ENCODE measurements around the gene ELAVL2.
"Not testable (repeated sequence)": the region's sequence is repeated elsewhere in the genome, so short reads cannot be mapped to it uniquely, and the experiment has no call there.

ELAVL2 gene

DNA sequence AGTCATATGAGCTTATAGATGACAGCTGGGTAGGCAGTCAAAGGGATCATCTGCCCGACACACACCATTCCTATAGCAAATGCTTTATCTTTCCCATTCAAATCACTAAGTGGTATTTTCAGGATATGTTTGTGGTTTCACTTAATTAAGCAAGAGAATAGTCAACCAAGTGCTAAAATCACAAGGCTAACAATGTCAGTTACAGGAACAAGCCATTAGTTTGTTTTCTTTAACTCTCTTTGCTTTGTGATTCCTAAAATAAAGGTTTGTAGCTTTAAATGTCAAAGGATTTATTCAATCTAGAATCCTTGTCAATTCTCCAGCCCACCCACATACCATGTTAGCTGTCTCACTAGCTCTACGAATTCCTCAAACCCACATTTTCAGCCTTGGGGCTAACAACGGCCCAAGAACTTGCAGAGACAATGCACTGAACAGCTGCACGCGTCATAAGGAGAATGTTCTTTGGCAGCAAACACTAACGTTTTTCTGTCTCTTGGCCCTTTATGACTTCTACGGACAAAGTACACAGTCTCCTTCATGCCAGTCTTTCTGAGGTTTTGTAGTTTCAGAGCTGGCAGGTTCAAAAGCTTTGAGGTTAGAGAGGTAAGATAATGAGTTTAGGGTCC, 56.6 kb downstream of the ELAVL2 start:
- peak; percentile 49 for DNase-seq (ENCODE audit: low read depth)

DNA sequence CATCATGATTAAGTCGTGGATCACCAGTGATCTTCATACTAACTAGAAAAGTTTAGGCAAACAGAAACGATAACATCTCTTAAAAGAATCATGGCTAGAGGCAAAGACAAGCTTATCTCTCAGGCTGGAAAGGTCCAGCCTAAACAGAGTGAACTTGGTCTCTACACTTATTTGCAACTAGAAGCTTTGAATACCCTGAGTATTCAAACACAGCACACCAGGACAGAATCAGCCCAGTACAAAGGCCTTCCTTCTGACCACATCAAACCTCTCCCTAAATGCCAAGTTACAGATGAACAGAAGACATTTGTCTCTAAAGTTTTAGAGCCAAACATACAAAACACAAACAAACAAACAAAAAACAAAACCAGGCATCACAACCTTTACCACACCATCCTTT, 57.2 kb downstream of the ELAVL2 start:
- DNase-seq (ENCODE audit: low read depth) = no peak

DNA sequence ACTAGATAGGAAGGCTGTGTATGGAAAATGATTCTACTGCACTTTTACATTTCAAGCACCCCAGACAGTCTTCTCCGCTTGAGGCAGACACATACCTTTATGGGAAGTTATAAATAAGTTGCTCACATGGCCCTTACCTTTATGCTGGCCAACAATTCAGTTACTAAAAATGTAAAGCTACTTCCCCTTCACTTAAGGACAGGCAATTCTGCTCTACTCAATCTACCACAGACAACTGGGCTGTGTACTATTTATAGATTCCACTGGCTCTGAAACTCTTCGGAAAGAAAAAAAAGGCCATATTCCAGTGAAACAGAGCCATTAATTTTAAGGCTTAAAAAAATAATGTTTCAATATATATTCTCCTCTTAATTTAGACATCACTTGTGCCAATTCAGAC, 59.4 kb downstream of the ELAVL2 start:
- DNase-seq (ENCODE audit: low read depth) = no peak

DNA sequence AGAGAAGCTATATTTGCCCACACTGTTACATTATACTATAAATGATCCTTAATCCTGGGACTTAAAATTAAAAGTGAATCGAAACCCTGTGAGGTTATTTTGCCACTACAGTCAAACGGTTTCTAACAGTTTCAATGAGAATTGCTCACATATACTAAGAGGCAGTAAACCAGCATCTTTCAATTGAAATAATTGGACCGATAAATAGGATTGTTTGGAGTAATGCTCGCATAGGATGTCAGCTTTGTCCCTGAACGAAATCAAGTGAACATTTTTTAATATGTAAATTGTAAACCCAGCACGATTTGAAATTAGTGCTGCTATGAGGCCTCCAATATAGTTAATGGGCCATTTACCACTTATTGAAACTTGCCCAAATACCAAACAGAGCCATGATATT, 60.5 kb downstream of the ELAVL2 start:
- no peak for DNase-seq (ENCODE audit: low read depth)

DNA sequence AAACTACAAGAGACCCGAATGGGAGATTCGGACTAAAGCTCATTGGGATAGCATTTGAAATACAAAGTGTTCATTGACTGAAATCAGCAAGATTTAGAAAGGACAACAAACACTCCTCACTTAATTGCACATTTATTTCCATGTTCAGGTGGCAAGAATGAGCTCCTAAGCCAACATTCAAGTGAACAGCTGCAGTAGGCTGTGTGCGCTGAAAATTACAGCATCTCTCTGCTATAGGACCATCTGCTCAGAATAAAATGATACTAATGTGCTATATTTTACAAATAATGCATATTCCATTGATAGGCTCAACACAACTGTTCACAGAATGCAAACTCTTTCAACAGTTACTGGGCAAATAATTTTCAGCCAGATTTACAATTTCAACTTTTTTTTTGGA, 61.8 kb downstream of the ELAVL2 start:
- DNase-seq (ENCODE audit: low read depth) = no peak

DNA sequence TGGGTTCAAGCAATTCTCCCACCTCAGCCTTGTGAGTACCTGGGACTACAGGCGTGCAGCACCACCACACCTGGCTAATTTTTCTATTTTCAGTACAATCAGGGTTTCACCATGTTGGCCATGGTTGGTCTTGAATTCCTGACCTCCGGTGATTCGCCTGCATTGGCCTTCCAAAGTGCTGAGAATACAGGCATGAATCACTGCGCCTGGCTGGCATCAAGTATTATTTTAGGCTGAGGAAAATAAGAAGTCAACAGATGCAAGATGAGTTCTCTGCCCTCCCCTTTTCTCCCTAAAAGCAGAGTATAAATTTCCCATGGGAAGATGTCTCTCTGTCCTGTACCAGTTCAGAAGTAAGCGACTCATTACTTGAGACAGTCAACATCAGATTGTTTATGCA, 71.5 kb downstream of the ELAVL2 start:
- DNase-seq (ENCODE audit: low read depth) = no peak

DNA sequence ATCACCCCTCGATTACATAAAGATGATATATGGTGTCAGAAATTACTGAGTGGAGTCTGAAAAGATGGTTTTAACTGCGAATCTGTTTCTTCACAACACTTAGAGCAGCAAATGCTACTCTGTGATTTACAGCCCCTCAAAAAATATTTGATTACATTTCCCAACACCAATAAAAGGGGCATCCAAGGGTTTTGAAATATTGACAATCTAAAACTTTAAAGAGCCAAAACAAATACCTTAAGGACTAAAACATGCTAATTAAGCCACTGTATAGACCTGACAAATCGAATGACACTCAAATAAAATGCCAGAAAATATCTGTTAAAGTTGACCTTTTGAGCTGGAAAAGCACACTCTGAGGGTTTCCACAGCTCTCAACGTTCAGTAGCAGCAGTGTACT, 73.2 kb downstream of the ELAVL2 start:
- no peak for DNase-seq (ENCODE audit: low read depth)

DNA sequence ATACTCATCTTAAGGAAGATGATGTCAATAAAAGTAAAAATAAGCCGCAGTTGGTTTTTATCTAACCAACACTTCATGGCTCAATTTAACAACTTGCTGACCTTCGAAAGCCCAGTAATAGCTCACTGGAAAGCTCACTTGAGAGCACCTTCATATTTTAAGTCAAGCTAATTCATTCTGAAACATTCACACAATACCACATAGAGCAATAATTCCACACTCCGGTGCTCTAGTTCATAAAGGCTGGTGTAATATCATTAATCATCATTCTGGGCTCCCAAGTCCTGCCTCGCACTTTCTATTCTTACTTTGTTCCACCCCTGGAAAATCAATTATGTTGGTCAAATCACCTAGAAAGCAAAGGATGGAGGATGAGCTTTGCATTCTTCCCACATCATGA, 74.4 kb downstream of the ELAVL2 start:
- no peak for DNase-seq (ENCODE audit: low read depth)

DNA sequence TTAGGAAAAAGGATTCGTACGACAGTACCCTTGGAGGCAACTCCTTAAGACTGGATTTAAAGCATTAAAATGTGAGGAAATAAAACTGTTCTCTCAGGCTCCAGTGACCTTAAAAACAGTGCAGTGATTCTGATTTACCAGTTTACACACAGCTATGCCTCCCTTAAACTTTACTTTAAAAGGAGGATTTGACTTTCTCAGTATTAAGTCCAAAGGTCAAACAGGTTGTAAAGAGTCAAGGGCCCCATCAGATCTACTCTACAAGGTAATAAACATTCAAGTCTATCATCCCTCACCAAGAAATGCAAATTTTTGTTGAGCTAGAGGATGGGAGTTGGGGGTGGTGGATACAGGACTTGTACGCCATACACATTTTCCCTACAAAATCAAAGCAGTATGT, 75.2 kb downstream of the ELAVL2 start:
- no peak for DNase-seq (ENCODE audit: low read depth)

DNA sequence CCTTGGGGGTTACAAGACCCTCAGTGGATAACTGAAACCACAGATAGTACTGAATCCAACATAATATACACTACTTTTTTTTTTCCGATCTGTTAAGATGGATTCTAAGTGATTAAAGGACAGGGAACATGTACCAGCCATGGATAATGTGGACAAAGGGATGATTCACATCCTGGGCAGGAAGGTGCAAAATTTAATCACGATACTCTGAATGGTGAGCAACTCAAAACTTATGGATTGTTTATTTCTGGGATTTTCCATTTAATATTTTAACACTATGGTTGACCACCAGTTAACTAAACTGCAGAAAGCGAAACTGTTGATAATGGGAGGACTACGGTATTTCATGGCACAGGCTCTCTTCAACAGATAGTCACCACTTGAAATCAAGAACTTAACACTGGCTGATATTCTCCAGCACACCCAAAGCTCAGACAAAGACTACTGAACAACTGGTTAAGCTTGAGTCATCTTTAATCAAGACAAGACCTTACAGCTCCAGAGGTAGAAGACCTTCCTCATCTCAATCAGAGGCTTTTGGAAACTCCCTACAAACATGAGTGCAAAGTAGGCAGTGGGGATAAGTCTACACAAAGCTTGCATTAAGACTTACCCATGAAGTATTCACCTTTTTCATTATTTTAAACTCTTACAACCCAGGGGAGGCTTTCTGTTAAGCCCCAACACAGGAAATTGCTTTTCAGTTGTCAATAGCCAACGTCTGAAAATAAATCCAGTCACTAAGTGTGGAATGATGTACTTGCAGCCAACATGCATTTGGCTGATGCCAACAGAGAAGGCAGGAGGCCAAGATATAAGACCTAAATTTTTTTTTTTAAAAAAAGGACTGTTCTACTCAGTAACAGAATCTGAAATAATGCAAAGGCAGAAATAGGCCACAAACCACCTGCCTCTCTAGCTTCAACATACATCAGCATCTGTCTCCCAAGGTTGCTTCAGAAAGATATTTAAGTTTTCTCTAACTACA, 78.7 kb downstream of the ELAVL2 start:
- DNase-seq (ENCODE audit: low read depth) = no peak

DNA sequence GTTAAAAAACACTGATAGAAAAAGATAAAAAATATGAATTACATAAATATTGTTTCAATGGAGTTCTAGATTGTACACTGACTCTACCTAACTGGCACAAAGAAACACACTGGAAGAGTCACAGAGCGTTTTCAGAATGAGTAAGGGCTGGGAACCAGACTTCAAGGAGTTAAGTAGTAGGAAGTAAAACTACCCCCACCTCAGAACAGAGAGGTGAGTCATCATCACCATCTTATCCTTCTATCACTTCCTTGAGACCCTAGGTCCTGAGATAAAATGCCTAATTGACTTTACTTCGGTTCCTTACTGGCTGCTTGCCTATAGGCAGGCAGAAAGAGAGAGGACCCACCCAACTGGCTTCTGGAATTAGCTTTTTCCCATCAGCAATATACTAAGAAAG, 79.7 kb downstream of the ELAVL2 start:
- DNase-seq (ENCODE audit: low read depth) = no peak

DNA sequence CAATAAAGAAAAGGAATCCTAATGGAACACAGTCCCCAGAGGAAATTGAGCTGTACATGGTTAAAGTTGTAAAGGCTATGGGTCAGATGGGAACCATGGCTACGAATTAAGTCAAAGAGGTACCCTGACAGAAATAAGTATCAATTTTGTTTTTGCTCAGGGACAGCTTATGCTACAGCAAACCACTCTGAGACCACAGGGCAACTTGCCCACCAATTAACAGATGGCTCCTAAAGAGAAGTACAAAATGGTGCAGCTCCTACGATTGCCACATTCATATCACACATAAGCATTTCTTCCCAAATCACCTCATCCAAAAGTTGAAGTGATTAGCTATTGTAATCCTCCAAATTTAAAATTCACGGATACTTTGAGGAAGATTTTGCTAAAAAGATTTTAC, 83.0 kb downstream of the ELAVL2 start:
- no peak for DNase-seq (ENCODE audit: low read depth)

DNA sequence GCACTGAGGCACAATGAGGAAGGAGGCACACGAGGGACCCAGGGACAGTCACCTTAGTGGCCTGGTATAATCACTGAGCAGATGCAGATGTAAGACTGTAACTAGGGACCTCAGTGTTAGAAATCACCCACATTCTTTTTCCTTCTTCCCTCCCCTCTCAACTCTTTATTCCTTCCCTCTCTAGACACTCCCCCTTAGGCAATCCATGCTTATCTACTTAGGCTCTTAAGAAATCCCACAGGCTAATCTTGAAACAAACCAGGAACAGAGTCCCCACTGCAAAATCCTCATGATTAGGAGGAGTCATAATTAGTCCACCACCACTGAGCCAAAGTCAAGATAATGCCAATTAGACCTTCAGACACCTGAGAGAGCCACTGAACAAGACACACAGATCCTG, 84.7 kb downstream of the ELAVL2 start:
- DNase-seq (ENCODE audit: low read depth) = no peak

DNA sequence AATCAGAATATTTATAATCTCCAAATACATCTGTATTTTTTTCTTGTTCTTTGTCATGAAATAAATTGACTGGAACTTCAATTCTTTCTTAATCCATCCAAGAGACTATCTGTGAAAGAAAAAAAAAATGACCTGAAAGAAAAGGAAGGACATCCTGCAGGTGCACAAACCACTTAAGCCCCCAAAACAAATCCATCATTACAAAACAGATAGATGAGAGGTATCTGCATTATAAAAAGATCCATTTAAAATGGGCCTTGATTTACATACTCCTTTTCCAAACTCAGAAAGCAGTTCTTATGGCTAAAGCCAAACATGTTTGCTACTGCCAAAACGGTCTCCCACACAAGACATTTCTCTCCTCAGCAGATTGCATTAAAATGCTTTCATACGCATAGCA, 85.5 kb downstream of the ELAVL2 start:
- DNase-seq (ENCODE audit: low read depth) = no peak

DNA sequence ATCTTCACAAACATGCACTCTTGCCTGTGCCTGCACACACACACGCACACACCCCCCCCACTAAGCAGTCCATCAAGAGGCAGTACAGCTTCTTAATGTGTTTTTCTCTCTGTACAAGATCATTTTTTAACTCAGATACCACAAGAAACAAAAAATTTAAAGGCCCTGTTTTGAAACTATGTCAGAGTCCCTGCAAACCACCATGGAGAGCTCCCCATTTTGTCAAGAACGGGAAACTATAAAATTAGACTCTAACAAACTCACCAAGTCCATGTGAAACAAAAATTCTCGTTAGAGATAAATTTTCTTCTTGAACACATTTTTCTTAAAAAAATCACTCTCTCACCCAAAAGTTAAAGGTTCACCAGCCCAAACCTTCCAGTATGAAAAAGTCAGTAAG, 86.3 kb downstream of the ELAVL2 start:
- DNase-seq (ENCODE audit: low read depth) = no peak

DNA sequence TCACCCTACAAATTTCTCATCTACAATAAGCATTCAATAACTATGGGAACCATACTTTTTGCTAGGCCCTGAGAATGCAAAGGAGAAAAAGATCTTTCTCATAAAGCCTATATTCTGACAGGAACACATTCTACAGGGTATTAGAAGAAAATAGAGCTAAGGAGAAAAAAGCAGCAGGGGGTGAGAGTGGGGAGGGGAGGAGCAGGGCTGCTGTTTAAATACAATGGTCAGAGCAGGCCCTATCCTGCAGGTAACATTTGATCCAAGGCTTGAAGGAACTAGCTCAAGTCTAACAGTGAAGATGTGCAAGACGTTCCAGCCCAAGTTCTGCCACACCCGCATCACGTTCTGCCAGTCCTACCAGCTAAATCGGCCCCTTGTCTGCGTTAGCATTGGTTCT, 89.7 kb downstream of the ELAVL2 start:
- DNase-seq (ENCODE audit: low read depth) = no peak

DNA sequence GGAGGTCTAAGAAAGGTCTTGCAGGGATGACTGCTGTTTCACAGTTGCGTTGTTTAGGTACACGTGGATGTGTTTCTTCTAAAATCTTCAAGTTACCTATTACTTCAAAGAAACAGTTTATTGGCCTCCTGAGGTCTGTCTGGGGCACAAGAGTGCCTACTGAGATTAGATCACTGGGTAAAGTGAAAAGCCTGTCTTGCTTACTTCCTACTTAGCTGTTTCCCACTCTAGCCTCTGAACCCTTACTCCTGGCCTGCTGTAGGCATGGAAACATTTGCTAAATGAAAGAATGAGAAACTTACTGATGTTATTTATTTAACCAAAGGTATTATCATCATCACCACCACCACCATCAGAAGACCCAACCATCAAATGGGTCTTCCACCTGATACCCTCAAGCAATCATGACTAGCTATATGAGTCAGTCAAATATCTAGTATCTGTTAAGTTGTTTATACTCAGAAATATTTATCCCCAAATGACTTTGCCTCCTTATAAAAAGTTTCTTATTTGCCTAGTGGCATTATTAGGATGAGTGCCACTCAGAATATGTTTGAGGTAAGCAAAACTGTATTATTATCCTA, 92.5 kb downstream of the ELAVL2 start:
- no peak for DNase-seq (ENCODE audit: low read depth)

DNA sequence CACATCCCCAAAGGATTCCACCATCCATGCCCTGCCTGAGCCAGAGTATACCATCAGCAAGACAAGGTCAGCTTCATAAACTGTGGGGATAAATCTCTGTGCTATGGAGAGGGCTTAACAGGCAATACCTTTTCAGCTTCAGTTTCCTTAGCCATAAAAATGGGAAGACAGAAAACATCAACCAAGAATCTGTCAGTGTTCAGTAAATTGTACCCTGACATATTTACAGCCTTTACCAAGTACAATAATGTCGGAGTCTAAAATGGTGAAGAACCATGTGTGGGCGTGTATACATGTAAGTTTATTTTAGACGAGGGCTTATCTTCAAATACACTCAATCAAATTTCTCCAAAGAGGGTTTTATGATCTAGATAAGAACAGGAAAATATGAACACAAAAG, 94.7 kb downstream of the ELAVL2 start:
- no peak for DNase-seq (ENCODE audit: low read depth)

DNA sequence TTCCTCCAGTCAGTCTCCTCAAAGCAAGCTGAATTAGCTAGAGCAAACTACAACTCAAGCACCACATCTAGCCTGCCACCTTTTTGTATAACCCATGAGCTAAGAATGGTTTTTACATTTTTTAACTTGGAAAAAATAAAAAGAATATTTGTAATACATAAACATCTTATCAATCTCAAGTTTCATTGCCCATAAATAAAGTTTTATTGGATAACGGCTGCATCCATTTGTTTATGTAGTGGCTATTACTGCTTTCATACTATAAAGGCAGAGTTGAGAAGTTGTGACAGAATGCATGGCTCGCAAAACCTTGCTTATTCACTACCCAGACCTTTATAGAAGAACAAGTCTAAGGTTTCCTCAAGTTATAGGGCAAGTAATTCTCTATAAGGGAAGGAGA, 95.7 kb downstream of the ELAVL2 start:
- no peak for DNase-seq (ENCODE audit: low read depth)

DNA sequence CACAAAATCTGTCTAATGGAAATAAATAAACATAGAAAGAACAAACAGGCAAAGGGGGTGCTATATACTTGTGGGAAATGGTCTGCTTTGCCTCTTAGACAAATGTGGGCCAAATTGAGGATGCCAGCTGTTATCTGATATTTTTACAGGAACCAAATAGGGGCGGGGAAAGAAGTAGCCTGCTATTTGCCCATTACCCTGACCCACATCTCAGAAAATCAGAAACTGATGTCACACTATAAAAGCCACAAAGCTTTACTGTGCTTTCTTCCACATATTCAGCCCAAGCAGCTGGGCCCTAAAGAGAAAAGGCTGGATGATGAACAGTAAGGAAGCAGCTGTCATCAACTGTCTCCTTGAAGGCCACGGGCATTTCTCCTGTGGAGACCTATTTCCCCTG, 97.3 kb downstream of the ELAVL2 start:
- DNase-seq (ENCODE audit: low read depth) = no peak

DNA sequence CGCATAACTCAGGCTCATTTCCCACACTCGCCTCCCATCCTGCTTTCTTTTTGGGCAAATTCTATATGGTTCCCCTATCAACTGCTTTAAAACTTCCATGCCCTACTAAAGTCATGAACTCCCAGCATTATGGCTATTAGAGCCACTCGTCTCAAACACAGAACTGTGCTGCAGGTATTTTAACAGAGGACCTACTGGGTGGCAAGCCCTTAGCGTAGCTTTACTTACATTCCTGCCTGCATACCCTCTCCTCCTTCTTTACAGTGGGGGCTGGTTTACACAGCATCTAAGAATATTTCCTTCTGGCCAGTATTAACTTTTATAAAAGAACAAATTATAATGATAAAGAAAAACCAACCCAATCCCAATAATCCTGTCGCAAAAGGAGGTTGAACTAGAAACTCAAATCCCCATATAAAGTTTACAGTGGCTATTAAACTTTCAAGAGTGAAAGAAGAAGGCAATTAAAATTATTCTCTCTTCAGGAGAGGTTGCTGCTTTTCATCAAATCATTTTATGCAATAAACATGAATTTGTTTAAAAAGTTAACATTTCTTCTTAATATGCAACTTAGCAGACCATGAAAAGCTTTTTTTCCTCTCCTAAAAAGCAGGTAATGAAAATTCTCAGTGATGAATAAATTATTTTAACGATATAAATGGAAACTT, 100.6 kb downstream of the ELAVL2 start:
- no peak for DNase-seq (ENCODE audit: low read depth)

DNA sequence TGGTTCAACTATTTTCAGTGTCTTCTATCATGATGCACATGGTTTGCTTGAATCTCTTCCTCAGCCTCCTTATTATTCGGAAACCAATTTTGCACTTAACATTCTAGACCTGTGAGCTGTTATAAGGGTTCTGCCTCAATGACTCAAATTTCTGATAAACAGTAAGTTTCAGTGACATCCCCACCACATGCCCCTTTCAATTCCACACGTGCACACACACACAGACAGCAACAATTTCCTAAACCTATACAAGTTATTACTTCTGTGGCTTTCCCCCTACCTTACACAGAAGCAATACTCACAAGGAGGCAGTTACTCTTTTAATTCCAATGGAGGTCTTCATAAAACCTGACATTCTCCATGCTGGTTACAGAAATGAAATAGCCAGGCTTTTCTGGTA, 102.4 kb downstream of the ELAVL2 start:
- no peak for DNase-seq (ENCODE audit: low read depth)

DNA sequence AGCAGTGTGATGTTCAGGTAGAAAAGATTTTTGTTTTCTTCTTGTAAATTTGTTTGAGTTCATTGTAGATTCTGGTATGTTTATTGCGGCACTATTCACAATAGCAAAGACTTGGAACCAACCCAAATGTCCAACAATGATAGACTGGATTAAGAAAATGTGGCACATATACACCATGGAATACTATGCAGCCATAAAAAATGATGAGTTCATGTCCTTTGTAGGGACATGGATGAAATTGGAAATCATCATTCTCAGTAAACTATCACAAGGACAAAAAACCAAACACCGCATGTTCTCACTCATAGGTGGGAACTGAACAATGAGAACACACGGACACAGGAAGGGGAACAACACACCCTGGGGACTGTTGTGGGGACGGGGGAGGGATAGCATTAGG, 103.0 kb downstream of the ELAVL2 start:
- not testable (repeated sequence) for DNase-seq (ENCODE audit: low read depth)
